Loucy (cell line): Measurements from ENCODE around the gene LRRC56.

ENCODE experiments used
- H2AFZ ChIP-seq: fragments of 200-600 bp; sonication (generic); 2 replicates; pipeline ENCODE4 v1.6.0; 2016; ENCODE audit warnings: antibody characterized with exemption, mild to moderate bottlenecking, low read length, moderate library complexity
- H3F3A ChIP-seq: fragments of 200-600 bp; 2 replicates; pipeline ENCODE4 v1.6.0; 2016; ENCODE audit warnings: antibody characterized with exemption, low read depth, mild to moderate bottlenecking
- H3K27me3 ChIP-seq: fragments of 200-600 bp; sonication (generic); 2 replicates; pipeline ENCODE4 v1.6.1; 2014; ENCODE audit warnings: low read length, mild to moderate bottlenecking; ENCODE audit not compliant: insufficient read depth, poor library complexity, severe bottlenecking
- H3K36me3 ChIP-seq: fragments of 200-600 bp; sonication (generic); 2 replicates; pipeline ENCODE4 v1.6.1; 2016; ENCODE audit warnings: low read length; ENCODE audit not compliant: insufficient read depth
- H3K4me1 ChIP-seq: fragments of 200-600 bp; sonication (generic); 2 replicates; pipeline ENCODE4 v1.5.1; 2014; ENCODE audit warnings: low read length, mild to moderate bottlenecking; ENCODE audit not compliant: insufficient read depth, poor library complexity, severe bottlenecking
- H3K4me2 ChIP-seq: fragments of 200-600 bp; sonication (generic); 2 replicates; pipeline ENCODE4 v1.6.0; 2014; ENCODE audit warnings: antibody characterized with exemption, low read length, low read depth, mild to moderate bottlenecking; ENCODE audit not compliant: poor library complexity, severe bottlenecking
- H3K4me3 ChIP-seq: fragments of 200-600 bp; sonication (generic); 2 replicates; pipeline ENCODE4 v1.5.1; 2014; ENCODE audit warnings: low read length, mild to moderate bottlenecking, mixed read lengths; ENCODE audit not compliant: poor library complexity, severe bottlenecking
- H3K79me2 ChIP-seq: fragments of 200-600 bp; sonication (generic); 2 replicates; pipeline ENCODE4 v1.6.1; 2014; ENCODE audit warnings: low read length; ENCODE audit not compliant: insufficient read depth
- H3K9ac ChIP-seq: fragments of 200-600 bp; sonication (generic); 2 replicates; pipeline ENCODE4 v1.6.0; 2014; ENCODE audit warnings: mild to moderate bottlenecking, low read depth, low read length, moderate library complexity; ENCODE audit not compliant: poor library complexity, severe bottlenecking
- H3K9me2 ChIP-seq: fragments of 200-600 bp; sonication (generic); replicated peaks from 2 replicates; pipeline ENCODE4 v1.6.1; 2016; ENCODE audit warnings: low read depth, low read length, mixed read lengths
- H3K9me3 ChIP-seq: fragments of 200-600 bp; sonication (generic); 2 replicates; pipeline ENCODE4 v1.6.1; 2014; ENCODE audit warnings: mild to moderate bottlenecking, antibody characterized with exemption, low read length, low read depth; ENCODE audit not compliant: insufficient read depth
- H4K20me1 ChIP-seq: fragments of 200-600 bp; sonication (generic); 2 replicates; pipeline ENCODE4 v1.6.0; 2014; ENCODE audit warnings: antibody characterized with exemption, low read length, mild to moderate bottlenecking; ENCODE audit not compliant: insufficient read depth, poor library complexity, severe bottlenecking
- CTCF ChIP-seq: fragments of 200-600 bp; sonication (generic); conservative IDR thresholded peaks from 2 replicates; pipeline ENCODE4 v1.5.1; 2014; ENCODE audit warnings: mild to moderate bottlenecking, antibody characterized with exemption, low read length
- EZH2phosphoT487 ChIP-seq: fragments of 200-600 bp; IDR thresholded peaks from 2 replicates; pipeline ENCODE4 v1.6.1; 2018; ENCODE audit warnings: antibody characterized with exemption, mild to moderate bottlenecking, moderate library complexity, borderline replicate concordance

Gene LRRC56

GRCh38 chr11:545171-545570 lies 7.8 kb downstream of the LRRC56 start:
- Histone ChIP-seq H3F3A (no peaks in the 10 kb centered on the region), H3K4me1 (no peaks in the 10 kb centered on the region), H2AFZ (no peak overlapping the region), H3K9me2 (no peaks in the 10 kb centered on the region), H3K9me3 (no peaks in the 10 kb centered on the region), H4K20me1 (no peaks in the 10 kb centered on the region), H3K9ac (no peak overlapping the region), H3K79me2 (no peaks in the 10 kb centered on the region), H3K4me3 (no peak overlapping the region), H3K36me3 (no peaks in the 10 kb centered on the region), H3K4me2 (no peak overlapping the region), H3K27me3 (no peaks in the 10 kb centered on the region)
- TF ChIP-seq CTCF (no peak), EZH2phosphoT487 (no peak)

- Histone ChIP-seq H3K4me3 (no peak overlapping the region), H3F3A (no peaks in the 10 kb centered on the region), H3K9ac (no peak overlapping the region), H3K9me2 (no peaks in the 10 kb centered on the region), H3K4me1 (no peaks in the 10 kb centered on the region), H3K9me3 (no peaks in the 10 kb centered on the region), H4K20me1 (no peaks in the 10 kb centered on the region), H3K4me2 (no peak overlapping the region), H3K36me3 (no peaks in the 10 kb centered on the region), H2AFZ (no peak overlapping the region), H3K79me2 (no peaks in the 10 kb centered on the region), H3K27me3 (no peaks in the 10 kb centered on the region)
- TF ChIP-seq EZH2phosphoT487, result no peak
- no peak for TF ChIP-seq CTCF
Observed at GRCh38 chr11:548700-549603, 11.6 kb downstream of the LRRC56 start.

GRCh38 chr11:550021-550745 lies 12.9 kb downstream of the LRRC56 start:
- Histone ChIP-seq H3K4me1 (peaks cover 7% of the 10 kb centered on the region), H3K4me3 (no peak overlapping the region), H3K36me3 (no peaks in the 10 kb centered on the region), H3K27me3 (no peaks in the 10 kb centered on the region), H4K20me1 (no peaks in the 10 kb centered on the region), H2AFZ (no peak overlapping the region), H3K9me2 (no peaks in the 10 kb centered on the region), H3K4me2 (no peak overlapping the region), H3K9me3 (no peaks in the 10 kb centered on the region), H3K9ac (no peak overlapping the region), H3K79me2 (no peaks in the 10 kb centered on the region), H3F3A (no peaks in the 10 kb centered on the region)
- TF ChIP-seq EZH2phosphoT487, result no peak
- no peak for TF ChIP-seq CTCF
